Thoracic aorta (tissue), 2 donors: Measurements from ENCODE around the gene CRTC3. TPM values are rescaled to one million over a fixed set of nuclear protein-coding genes. Genes with fewer than 3 reads are reported as not detected.
"Not testable (repeated sequence)": the region's sequence is repeated elsewhere in the genome, so short reads cannot be mapped to it uniquely, and the experiment has no call there.

Experiments
- ATAC-seq: fragments of 150-250 bp; one replicate; pipeline ENCODE4 v1.8.0; 2017; ENCODE audit warnings: low read depth; ENCODE audit not compliant: insufficient number of reproducible peaks, low FRiP score
- DNase-seq: peaks from one replicate; pipeline ENCODE4 v3.0.0-alpha.2; 2020; ENCODE audit warnings: low spot score
- H3K27ac ChIP-seq, 2 donors: fragments of 200-600 bp; sonication (generic); 1 replicate in 1 of 2; 2 replicates in 1 of 2; pipeline ENCODE4 v1.5.1; 2016; ENCODE audit warnings: mild to moderate bottlenecking in 2 of 2, moderate library complexity in 2 of 2
- H3K27me3 ChIP-seq: fragments of 200-600 bp; sonication (generic); replicated peaks from 2 replicates; pipeline ENCODE4 v1.6.0; 2016; ENCODE audit warnings: mild to moderate bottlenecking; ENCODE audit not compliant: insufficient read depth
- H3K36me3 ChIP-seq: fragments of 200-600 bp; sonication (generic); one replicate; pipeline ENCODE4 v1.5.1; 2016
- H3K4me1 ChIP-seq, 2 donors: fragments of 200-600 bp; sonication (generic); 1 replicate in 1 of 2; 2 replicates in 1 of 2; pipeline versions ENCODE4 v1.5.1 to v1.6.0; 2016; ENCODE audit warnings: low read depth in 2 of 2, mild to moderate bottlenecking in 1 of 2; ENCODE audit not compliant: control insufficient read depth in 1 of 2
- H3K4me3 ChIP-seq: fragments of 200-600 bp; sonication (generic); 2 replicates; pipeline ENCODE4 v1.5.1; 2016; ENCODE audit warnings: mild to moderate bottlenecking
- H3K9me3 ChIP-seq: fragments of 200-600 bp; sonication (generic); 2 replicates; pipeline ENCODE4 v1.5.1; 2016
- total RNA-seq, 2 donors: library from RNA; depleted of rRNA; stranded (reverse); fragments of >200 nt; gene quantifications; one replicate each; pipeline versions ENCODE4 v1.1.0 to v1.2.3, GENCODE V29; 2016
- TF ChIP-seq, protein P1 (sequence below): fragments of 200-600 bp; sonication (generic); IDR thresholded peaks from one replicate; pipeline ENCODE4 v1.5.1; 2019; ENCODE audit warnings: antibody characterized with exemption

The CRTC3 gene
- total RNA-seq, 2 donors from 2014 or later, result 73.2 to 89.8 TPM

DNA sequence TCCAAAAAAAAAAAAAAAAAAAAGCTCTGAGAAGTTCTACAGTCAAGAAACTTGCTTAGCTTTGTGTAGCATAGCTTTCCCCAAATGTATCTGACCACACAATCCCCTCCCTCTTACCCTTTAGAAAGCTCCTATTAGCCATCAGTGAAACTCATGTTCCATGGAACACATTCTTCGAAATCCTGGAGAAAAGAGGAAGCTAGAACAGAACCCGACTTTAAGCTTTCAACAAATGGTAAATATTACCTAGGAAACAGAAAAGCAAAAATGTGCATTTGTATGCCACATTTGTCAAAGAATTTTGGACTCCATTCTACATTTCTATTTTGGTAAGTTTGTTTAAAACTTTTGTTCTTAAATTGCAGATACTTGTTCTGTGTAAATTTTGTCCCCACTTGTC, 17.4 kb upstream of the CRTC3 start:
- no peak for DNase-seq
- Histone ChIP-seq H3K27ac (peak overlapping the region in 1 of 2 donors; percentile 15), H3K4me3 (no peak overlapping the region), H3K27me3 (no peaks in the 10 kb centered on the region), H3K36me3 (no peaks in the 10 kb centered on the region), H3K4me1 (peaks cover 15 to 17% of the 10 kb centered on the region in 2 donors), H3K9me3 (no peaks in the 10 kb centered on the region)
- no peak for ATAC-seq
- TF ChIP-seq, protein P1, sequence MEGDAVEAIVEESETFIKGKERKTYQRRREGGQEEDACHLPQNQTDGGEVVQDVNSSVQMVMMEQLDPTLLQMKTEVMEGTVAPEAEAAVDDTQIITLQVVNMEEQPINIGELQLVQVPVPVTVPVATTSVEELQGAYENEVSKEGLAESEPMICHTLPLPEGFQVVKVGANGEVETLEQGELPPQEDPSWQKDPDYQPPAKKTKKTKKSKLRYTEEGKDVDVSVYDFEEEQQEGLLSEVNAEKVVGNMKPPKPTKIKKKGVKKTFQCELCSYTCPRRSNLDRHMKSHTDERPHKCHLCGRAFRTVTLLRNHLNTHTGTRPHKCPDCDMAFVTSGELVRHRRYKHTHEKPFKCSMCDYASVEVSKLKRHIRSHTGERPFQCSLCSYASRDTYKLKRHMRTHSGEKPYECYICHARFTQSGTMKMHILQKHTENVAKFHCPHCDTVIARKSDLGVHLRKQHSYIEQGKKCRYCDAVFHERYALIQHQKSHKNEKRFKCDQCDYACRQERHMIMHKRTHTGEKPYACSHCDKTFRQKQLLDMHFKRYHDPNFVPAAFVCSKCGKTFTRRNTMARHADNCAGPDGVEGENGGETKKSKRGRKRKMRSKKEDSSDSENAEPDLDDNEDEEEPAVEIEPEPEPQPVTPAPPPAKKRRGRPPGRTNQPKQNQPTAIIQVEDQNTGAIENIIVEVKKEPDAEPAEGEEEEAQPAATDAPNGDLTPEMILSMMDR, result no peak

DNA sequence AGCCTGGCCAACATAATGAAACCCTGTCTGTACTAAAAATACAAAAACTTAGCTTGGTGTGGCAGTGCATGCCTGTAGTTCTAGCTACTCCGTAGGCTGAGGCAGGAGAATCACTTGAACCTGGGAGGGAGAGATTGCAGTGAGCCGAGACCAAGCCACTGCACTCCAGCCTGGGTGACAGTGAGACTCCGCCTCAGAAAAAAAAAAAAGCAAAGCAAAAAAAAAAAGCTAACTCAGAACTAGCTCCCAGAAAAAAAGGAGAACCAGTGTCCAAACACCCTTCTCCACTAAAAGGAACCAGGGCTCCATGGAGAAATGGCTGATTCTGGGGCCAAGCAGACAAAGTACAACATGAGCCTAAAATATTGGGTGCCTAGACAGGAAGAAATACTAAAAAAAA, 16.7 kb upstream of the CRTC3 start:
- Histone ChIP-seq H3K9me3 (no peaks in the 10 kb centered on the region), H3K36me3 (no peaks in the 10 kb centered on the region), H3K27me3 (no peaks in the 10 kb centered on the region), H3K4me3 (peak overlapping the region; percentile 28), H3K4me1 (peaks cover 15 to 17% of the 10 kb centered on the region in 2 donors), H3K27ac (peak overlapping the region in 1 of 2 donors; percentile 15)
- TF ChIP-seq, protein P1, result no peak
- DNase-seq (no peak), ATAC-seq (no peak)

DNA sequence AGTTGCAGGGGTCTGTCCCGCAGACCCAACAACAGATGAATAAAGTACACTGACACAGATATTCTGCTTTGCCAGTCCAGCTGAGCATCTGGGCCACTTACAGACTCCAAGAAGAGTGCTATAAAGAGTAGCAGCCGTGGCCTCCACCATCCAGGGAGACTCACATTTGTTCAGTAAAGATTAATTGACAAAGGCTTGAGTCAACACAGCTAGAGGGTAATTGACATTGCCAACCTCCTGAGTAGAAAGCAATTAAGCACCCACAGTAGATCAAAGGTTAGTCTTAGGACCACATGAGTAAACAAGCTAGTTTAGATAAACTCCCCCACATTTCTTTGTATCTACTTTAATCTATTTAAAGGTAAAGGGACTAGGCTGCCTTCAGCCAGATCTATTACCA, 16.3 kb upstream of the CRTC3 start:
- Histone ChIP-seq H3K9me3 (no peaks in the 10 kb centered on the region), H3K27me3 (no peaks in the 10 kb centered on the region), H3K36me3 (no peaks in the 10 kb centered on the region), H3K4me1 (peaks cover 15 to 17% of the 10 kb centered on the region in 2 donors), H3K27ac (no peak overlapping the region), H3K4me3 (no peak overlapping the region)
- ATAC-seq (no peak), DNase-seq (no peak)
- TF ChIP-seq, protein P1, result no peak

DNA sequence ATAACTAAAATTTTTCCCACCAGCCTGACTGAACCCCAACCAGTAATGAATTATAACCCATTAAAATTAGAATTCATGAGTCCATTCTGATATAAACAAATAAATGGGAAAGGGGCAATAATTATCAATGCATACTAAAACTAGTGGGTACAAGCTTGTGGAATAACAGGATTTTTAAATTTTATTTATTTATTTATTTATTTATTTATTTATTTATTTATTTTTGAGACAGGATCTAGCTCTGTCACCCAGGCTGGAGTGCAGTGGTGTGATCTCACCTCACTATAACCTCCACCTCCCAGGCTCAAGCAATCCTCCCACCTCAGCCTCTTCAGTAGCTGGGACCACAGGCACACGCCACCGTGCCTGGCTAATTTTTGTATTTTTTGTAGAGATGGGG, 15.8 kb upstream of the CRTC3 start:
- not testable (repeated sequence) for H3K27ac ChIP-seq, H3K9me3 ChIP-seq, H3K27me3 ChIP-seq, H3K4me3 ChIP-seq, DNase-seq, H3K36me3 ChIP-seq, ATAC-seq
- H3K4me1 ChIP-seq, result peaks cover 15 to 17% of the 10 kb centered on the region in 2 donors

DNA sequence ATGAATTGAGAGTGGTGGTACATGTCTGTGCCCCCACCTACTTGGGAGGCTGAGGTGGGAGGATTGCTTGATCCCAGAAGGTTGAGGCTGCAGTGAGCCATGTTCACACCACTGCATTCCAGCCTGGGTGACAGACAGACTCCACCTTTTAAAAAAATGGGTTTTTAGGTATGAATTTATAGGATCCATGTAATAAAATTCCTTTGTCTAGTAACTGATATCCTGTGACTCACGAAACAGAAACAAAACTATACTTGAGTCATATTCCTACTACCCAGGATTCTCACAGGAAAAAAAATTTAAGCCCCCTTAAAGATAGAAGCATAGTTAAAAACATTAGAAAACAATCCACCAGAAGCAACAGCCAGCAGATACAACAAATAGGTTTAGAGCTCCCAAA, 10.0 kb upstream of the CRTC3 start:
- Histone ChIP-seq H3K9me3 (no peaks in the 10 kb centered on the region), H3K4me1 (no peaks in the 10 kb centered on the region), H3K4me3 (no peak overlapping the region), H3K36me3 (no peaks in the 10 kb centered on the region), H3K27ac (no peak overlapping the region), H3K27me3 (no peaks in the 10 kb centered on the region)
- no peak for ATAC-seq
- DNase-seq, result no peak
- TF ChIP-seq, protein P1, result no peak

DNA sequence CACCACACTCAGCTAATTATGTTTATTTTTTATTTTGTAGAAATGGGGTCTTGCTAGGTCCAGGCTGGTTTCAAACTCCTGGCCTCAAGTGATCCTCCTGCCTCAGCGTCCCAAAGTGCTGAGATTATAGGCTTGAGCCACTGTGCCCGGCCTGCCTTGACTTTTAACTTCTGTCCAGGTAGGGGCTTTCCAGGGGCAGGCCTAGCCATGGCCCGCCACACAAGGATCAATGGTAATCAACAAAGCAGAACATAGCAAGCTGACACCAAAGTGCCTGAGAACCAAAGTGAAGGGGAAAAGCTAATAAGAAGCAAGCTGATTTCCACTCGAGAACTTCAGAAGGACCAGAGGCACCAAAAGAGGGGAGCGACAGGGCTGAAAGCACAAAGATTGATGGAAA, 9.4 kb upstream of the CRTC3 start:
- Histone ChIP-seq H3K4me3 (no peak overlapping the region), H3K9me3 (no peaks in the 10 kb centered on the region), H3K4me1 (no peaks in the 10 kb centered on the region), H3K36me3 (no peaks in the 10 kb centered on the region), H3K27me3 (no peaks in the 10 kb centered on the region), H3K27ac (no peak overlapping the region)
- TF ChIP-seq, protein P1, result no peak
- DNase-seq (no peak), ATAC-seq (no peak)
